Activated CD4-positive, alpha-beta T cell treated with anti-CD3 and anti-CD28 coated beads, Interleukin-2, amount 10 ng/mL, durations not matched to agents 24 days and 14 days (primary cell): Measurements from ENCODE around the gene MUC4. TPM values are rescaled to one million over a fixed set of nuclear protein-coding genes. Genes with fewer than 3 reads are reported as not detected.

Experiments
- DNase-seq: peaks from one replicate; pipeline ENCODE4 v3.0.0; 2022
- H3K27ac Mint-ChIP-seq: one replicate; pipeline ENCODE4 v1.8.0; 2022; ENCODE audit warnings: mild to moderate bottlenecking, mixed read lengths
- H3K27me3 Mint-ChIP-seq: one replicate; pipeline ENCODE4 v1.8.0; 2022; ENCODE audit warnings: mixed read lengths
- H3K36me3 Mint-ChIP-seq: one replicate; pipeline ENCODE4 v1.8.0; 2022; ENCODE audit warnings: low read depth, mild to moderate bottlenecking, mixed read lengths
- H3K4me1 Mint-ChIP-seq: one replicate; pipeline ENCODE4 v1.8.0; 2021; ENCODE audit warnings: mixed read lengths
- H3K4me3 Mint-ChIP-seq: one replicate; pipeline ENCODE4 v1.8.0; 2022; ENCODE audit warnings: mild to moderate bottlenecking, moderate library complexity, mixed read lengths
- H3K9me3 Mint-ChIP-seq: one replicate; pipeline ENCODE4 v1.8.0; 2021; ENCODE audit warnings: mixed read lengths
- intact Hi-C: fragments of 100-400 bp; cut with micrococcal nuclease; formaldehyde crosslinking; loops from one replicate; pipeline ENCODE4 v1.15.1; 2023
- total RNA-seq: library from RNA; stranded (reverse); gene quantifications from 2 replicates; pipeline ENCODE4 v1.2.3, GENCODE V29; 2022

MUC4 gene
- total RNA-seq, 1 donor from 2014 or later, result 0.68 TPM

- no peaks in the 10 kb centered on the region for H3K9me3 Mint-ChIP-seq
- peaks cover 27% of the 10 kb centered on the region for H3K27me3 Mint-ChIP-seq
- H3K4me1 Mint-ChIP-seq, result peaks cover 4% of the 10 kb centered on the region
- H3K4me3 Mint-ChIP-seq, result no peak overlapping the region
- no peak overlapping the region for H3K27ac Mint-ChIP-seq
- intact Hi-C loops, result no loop called here
- no peak for DNase-seq
- H3K36me3 Mint-ChIP-seq, result no peaks in the 10 kb centered on the region
These were observed 50.0 kb downstream of the MUC4 start for GRCh38 chr3:195761567-195762248.

DNA sequence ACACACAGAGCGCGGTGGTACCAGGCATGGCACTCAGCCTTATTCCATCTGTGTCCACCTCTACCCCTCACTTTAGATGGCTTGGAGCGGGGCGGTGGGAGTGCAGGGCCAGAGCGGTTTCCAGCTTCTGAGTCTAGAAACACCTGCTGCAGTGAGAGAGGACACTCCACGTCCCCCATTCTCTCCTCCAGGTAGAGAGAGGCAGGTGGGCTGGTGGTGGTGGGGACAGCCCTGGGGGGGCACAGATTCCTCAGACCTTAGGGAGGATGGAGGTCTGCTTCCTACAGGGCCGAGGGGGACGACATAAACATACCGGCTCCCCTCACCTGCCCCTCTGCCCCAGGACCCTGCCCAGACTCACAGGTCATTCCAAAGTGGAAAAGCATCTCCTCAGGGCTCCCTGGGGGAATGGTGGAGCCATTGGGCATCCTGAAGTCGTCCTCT is 50.6 kb downstream of the MUC4 start:
- Mint-ChIP-seq H3K4me3 (no peak overlapping the region), H3K27ac (no peak overlapping the region), H3K36me3 (no peaks in the 10 kb centered on the region), H3K9me3 (no peaks in the 10 kb centered on the region), H3K27me3 (peaks cover 27% of the 10 kb centered on the region), H3K4me1 (peaks cover 7% of the 10 kb centered on the region)
- intact Hi-C loops, result no loop called here
- no peak for DNase-seq

- Mint-ChIP-seq H3K4me1 (peaks cover 13% of the 10 kb centered on the region), H3K27ac (no peak overlapping the region), H3K4me3 (no peak overlapping the region), H3K9me3 (no peaks in the 10 kb centered on the region), H3K27me3 (peaks cover 30% of the 10 kb centered on the region), H3K36me3 (no peaks in the 10 kb centered on the region)
- DNase-seq, result no peak
- intact Hi-C loops, result no loop called here
These were observed 51.2 kb downstream of the MUC4 start for GRCh38 chr3:195760345-195761122.

- no peak for DNase-seq
- H3K36me3 Mint-ChIP-seq, result no peaks in the 10 kb centered on the region
These were observed 52.9 kb downstream of the MUC4 start for GRCh38 chr3:195758721-195759353.

GRCh38 chr3:195757827-195758226 is 53.9 kb downstream of the MUC4 start:
- Mint-ChIP-seq H3K27me3 (peaks cover 26% of the 10 kb centered on the region), H3K4me1 (peaks cover 17% of the 10 kb centered on the region), H3K9me3 (no peaks in the 10 kb centered on the region), H3K36me3 (no peaks in the 10 kb centered on the region), H3K27ac (no peak overlapping the region), H3K4me3 (no peak overlapping the region)
- intact Hi-C loops, result loop anchor here (5.0 kb wide), 1 partner anchor 44 kb away; no protein-coding TSS in a partner anchor
- no peak for DNase-seq

More at GRCh38 chr3:195758721-195759353, 52.9 kb downstream of the MUC4 start:
- peaks cover 30% of the 10 kb centered on the region for H3K27me3 Mint-ChIP-seq
- H3K9me3 Mint-ChIP-seq, result no peaks in the 10 kb centered on the region
- intact Hi-C loops, result loop anchor here (5.0 kb wide), 1 partner anchor 43 kb away; no protein-coding TSS in a partner anchor
- no peak overlapping the region for H3K27ac Mint-ChIP-seq
- no peak overlapping the region for H3K4me3 Mint-ChIP-seq
- peaks cover 13% of the 10 kb centered on the region for H3K4me1 Mint-ChIP-seq

- intact Hi-C loops, result loop anchor here (5.0 kb wide), 1 partner anchor 45 kb away; no protein-coding TSS in a partner anchor
- no peak overlapping the region for H3K4me3 Mint-ChIP-seq
These were observed 54.3 kb downstream of the MUC4 start for GRCh38 chr3:195757438-195757770.

DNA sequence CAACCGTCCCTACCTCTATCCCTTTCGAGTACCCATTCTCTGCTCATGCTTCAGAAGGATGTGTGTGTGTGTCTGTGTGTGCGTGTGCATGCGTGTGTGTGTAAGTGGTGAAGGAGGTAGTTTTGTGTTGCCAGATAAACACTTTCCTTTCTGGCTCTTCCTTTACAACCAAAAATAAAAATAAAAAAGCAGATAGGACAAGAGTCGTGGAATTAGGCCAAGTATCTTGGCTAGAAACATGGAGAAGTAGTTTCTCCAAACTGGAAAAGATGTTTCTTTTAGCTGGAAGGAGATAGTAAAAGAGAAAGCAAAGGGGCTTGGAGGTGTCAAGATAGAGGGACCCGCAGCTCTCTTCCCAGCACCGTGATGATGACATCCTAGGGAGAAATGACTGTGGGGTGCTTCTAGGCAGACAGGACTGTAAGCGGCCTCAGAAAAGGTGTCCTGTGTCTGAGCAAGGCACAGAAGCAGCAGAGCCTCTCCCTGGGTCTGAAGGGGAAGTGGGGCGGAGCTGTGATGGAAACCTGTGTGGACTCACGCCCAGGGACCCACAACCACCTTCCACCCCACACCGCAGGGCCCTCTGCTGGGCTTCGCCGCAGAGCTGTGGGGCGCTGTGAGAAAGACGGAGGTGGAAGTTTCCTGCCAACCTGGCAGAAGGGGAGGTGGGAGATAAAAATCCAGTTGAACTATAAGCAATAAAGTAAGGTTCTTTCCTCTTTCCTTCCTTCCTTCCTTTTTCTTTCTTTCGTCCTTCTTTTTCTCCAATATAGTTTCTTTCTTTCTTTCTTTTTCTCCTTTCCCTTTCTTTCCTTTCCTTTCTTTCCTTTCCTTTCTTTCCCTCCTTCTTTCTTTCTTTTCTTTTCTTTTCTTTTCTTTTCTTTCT is 55.7 kb downstream of the MUC4 start:
- H3K27me3 Mint-ChIP-seq, result peaks cover 26% of the 10 kb centered on the region
- H3K4me1 Mint-ChIP-seq, result peaks cover 17% of the 10 kb centered on the region
- H3K9me3 Mint-ChIP-seq, result no peaks in the 10 kb centered on the region
- H3K4me3 Mint-ChIP-seq, result no peak overlapping the region
- intact Hi-C loops, result loop anchor here (5.0 kb wide), 1 partner anchor 46 kb away; no protein-coding TSS in a partner anchor
- H3K27ac Mint-ChIP-seq, result peak overlapping the region; percentile 50
- no peaks in the 10 kb centered on the region for H3K36me3 Mint-ChIP-seq
- DNase-seq, result peak; percentile 81

More at GRCh38 chr3:195757438-195757770, 54.3 kb downstream of the MUC4 start:
- Mint-ChIP-seq H3K4me1 (peaks cover 17% of the 10 kb centered on the region), H3K9me3 (no peaks in the 10 kb centered on the region), H3K36me3 (no peaks in the 10 kb centered on the region), H3K27me3 (peaks cover 26% of the 10 kb centered on the region), H3K27ac (no peak overlapping the region)
- no peak for DNase-seq

DNA sequence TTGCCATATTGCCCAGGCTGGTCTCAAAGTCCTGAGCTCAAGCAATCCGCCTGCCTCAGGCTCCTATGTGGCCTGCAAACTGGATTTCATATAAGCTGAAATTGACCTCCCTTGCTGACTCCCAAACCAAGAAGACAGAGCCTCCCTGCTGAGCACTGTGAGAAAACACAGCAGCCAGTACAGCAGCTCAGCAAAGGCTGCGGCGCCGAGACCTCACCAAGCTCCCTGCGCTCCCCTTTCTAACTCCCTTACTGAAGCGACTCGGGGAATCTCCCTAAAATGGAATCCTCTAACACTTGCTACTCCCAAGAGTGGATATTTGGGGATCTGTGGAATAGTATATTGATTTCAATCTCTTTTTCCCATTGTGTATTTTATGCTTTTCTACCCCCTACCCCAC is 56.3 kb downstream of the MUC4 start:
- peak overlapping the region; percentile 50 for H3K27ac Mint-ChIP-seq
- H3K27me3 Mint-ChIP-seq, result peaks cover 21% of the 10 kb centered on the region
- intact Hi-C loops, result loop anchor here (5.0 kb wide), 1 partner anchor 47 kb away; no protein-coding TSS in a partner anchor
- H3K9me3 Mint-ChIP-seq, result no peaks in the 10 kb centered on the region
- H3K36me3 Mint-ChIP-seq, result no peaks in the 10 kb centered on the region
- H3K4me3 Mint-ChIP-seq, result no peak overlapping the region
- H3K4me1 Mint-ChIP-seq, result peaks cover 17% of the 10 kb centered on the region
- DNase-seq, result no peak

DNA sequence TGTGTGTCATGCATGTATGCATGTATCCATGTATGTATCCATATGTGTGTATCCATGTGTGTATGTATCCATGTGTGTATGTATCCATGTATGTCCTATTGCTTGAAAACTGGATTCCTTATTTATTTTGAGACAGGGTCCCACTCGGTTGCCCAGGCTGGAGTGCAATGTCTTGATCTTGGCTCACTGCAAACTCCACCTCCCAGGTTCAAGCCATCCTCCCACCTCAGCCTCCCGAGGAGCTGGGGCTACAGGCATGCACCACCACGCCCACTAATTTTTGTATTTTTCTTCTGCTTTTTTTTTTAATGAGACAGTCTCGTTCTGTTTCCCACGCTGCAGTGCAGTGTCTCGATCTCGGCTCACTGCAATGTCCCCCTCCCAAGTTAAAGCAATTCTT is 56.8 kb downstream of the MUC4 start:
- intact Hi-C loops, result loop anchor here (5.0 kb wide), 1 partner anchor 47 kb away; no protein-coding TSS in a partner anchor
- no peak for DNase-seq
- no peak overlapping the region for H3K27ac Mint-ChIP-seq
- H3K9me3 Mint-ChIP-seq, result no peaks in the 10 kb centered on the region
- H3K4me1 Mint-ChIP-seq, result peaks cover 17% of the 10 kb centered on the region
- no peaks in the 10 kb centered on the region for H3K36me3 Mint-ChIP-seq
- H3K27me3 Mint-ChIP-seq, result peaks cover 16% of the 10 kb centered on the region
- no peak overlapping the region for H3K4me3 Mint-ChIP-seq

- no peaks in the 10 kb centered on the region for H3K9me3 Mint-ChIP-seq
- H3K27ac Mint-ChIP-seq, result no peak overlapping the region
- no peak for DNase-seq
- H3K36me3 Mint-ChIP-seq, result no peaks in the 10 kb centered on the region
- H3K4me1 Mint-ChIP-seq, result peaks cover 17% of the 10 kb centered on the region
- no peak overlapping the region for H3K4me3 Mint-ChIP-seq
- intact Hi-C loops, result no loop called here
- peaks cover 10% of the 10 kb centered on the region for H3K27me3 Mint-ChIP-seq
These were observed 57.6 kb downstream of the MUC4 start for GRCh38 chr3:195754141-195754540.

DNA sequence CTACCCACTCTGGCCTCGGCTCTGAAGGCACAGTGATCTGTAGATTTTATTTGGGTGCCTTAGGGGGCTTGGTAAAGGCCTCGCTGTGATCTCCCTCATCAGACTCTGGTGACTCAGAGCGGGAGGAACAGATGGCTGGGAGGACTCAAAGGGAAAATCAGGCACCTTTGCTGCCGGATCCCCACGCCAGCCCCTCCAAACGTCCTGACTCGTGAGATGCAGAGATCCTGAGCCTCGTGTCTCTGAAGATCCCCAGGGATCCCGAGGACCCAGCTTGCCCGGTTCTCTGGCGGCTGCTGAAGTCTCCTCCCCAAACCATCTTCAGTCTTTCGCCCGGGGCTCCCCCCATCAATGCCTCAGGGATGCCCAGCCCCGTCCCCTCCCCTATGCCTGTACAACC is 58.1 kb downstream of the MUC4 start:
- H3K27me3 Mint-ChIP-seq, result peaks cover 9% of the 10 kb centered on the region
- intact Hi-C loops, result no loop called here
- no peak overlapping the region for H3K27ac Mint-ChIP-seq
- H3K9me3 Mint-ChIP-seq, result no peaks in the 10 kb centered on the region
- H3K4me3 Mint-ChIP-seq, result no peak overlapping the region
- H3K36me3 Mint-ChIP-seq, result no peaks in the 10 kb centered on the region
- peaks cover 21% of the 10 kb centered on the region for H3K4me1 Mint-ChIP-seq
- no peak for DNase-seq

DNA sequence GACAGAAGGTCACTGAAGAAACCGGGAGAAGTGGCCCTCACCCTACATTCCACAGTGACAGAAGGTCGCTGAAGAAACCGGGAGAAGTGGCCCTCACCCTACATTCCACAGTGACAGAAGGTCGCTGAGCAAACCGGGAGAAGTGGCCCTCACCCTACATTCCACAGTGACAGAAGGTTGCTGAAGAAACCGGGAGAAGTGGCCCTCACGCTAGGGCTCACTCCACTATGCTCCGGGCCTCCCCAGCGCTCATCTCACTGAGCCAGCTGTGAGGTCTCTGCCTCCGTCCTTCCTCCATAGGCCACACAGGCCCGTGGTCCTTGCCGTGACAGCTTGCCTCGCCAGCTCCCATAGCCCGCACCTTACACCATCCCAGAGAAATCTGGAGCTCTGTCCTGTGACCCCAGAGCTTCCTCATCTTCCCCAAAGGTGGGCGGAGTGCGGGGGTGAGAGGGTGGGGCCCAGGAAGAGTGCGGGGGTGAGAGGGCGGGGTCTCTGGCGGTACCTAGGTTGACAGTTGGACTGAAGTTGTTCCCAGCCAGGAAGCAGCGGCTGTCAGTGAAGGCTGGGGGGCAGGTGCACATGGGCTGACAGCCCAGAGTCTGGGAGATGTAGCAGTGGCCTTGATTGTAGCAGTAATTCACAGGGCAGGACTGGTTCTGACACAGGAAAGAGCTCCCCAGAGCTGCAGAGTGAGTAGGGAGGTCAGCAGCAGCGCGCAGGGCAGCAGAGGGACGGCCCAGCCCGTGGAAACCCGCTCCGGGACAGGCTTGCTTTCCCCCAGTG is 59.0 kb downstream of the MUC4 start:
- intact Hi-C loops, result no loop called here
- no peak for DNase-seq
- Mint-ChIP-seq H3K27me3 (peaks cover 7% of the 10 kb centered on the region), H3K36me3 (no peaks in the 10 kb centered on the region), H3K27ac (no peak overlapping the region), H3K9me3 (no peaks in the 10 kb centered on the region), H3K4me3 (no peak overlapping the region), H3K4me1 (peaks cover 24% of the 10 kb centered on the region)
